ENCODE measurements around the gene REC114.

The REC114 gene

DNA sequence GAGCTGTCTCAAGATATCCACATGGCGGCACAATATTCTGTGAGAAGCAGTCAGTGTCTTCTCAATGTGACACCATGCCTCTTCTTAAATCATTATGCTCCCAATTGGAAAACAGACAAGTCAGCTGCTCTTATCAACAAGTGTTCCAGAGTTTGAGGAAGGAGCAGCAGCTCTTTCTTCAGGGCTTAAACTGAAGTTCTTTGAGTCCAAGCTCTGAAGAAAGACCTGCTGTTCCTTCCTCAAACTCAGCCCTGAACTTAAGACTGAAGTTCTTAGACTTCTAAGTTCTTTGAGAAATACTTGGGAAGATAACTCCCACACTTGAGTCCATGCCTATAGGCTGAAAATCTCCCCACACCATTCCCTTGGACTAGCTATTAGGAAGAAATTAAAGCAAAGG, 146.8 kb downstream of the REC114 start:
- DNase-seq (ENCODE audit: low spot score) (no peak), ATAC-seq (ENCODE audit: low read depth) (no peak)
- Histone ChIP-seq H3K4me3 (ENCODE audit: severe bottlenecking) (no peak overlapping the region), H3K4me1 (ENCODE audit: insufficient read depth, poor library complexity, severe bottlenecking) (no peaks in the 10 kb centered on the region), H3K36me3 (ENCODE audit: low read depth) (peaks cover 93% of the 10 kb centered on the region), H3K27ac (ENCODE audit: poor library complexity, severe bottlenecking) (no peak overlapping the region), H3K27me3 (ENCODE audit: insufficient read depth, poor library complexity, severe bottlenecking) (no peaks in the 10 kb centered on the region), H3K9me3 (ENCODE audit: severe bottlenecking) (no peaks in the 10 kb centered on the region)
- TF ChIP-seq, protein P1, sequence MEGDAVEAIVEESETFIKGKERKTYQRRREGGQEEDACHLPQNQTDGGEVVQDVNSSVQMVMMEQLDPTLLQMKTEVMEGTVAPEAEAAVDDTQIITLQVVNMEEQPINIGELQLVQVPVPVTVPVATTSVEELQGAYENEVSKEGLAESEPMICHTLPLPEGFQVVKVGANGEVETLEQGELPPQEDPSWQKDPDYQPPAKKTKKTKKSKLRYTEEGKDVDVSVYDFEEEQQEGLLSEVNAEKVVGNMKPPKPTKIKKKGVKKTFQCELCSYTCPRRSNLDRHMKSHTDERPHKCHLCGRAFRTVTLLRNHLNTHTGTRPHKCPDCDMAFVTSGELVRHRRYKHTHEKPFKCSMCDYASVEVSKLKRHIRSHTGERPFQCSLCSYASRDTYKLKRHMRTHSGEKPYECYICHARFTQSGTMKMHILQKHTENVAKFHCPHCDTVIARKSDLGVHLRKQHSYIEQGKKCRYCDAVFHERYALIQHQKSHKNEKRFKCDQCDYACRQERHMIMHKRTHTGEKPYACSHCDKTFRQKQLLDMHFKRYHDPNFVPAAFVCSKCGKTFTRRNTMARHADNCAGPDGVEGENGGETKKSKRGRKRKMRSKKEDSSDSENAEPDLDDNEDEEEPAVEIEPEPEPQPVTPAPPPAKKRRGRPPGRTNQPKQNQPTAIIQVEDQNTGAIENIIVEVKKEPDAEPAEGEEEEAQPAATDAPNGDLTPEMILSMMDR (IDR thresholded peaks at IDR 0.05; ENCODE audit: poor library complexity, severe bottlenecking) = no peak

DNA sequence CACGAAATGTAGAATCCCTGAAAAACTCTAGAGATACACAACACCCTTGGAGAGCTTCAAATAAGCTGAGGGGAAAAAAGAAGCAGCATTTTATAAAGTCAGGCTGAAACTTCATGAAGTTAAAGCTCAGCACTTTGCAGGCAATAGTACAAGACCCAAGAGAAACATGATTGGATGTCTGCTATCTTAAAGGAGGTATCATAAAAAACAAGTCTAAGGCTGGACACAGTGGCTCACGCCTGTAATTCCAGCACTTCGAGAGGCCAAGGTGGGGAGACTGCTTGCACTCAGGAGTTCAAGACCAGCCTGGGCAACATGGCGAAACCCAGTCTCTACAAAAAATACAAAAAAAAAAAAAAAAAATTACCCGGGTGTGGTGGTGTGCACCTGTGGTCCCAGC, 147.3 kb downstream of the REC114 start:
- Histone ChIP-seq H3K9me3 (ENCODE audit: severe bottlenecking) (no peaks in the 10 kb centered on the region), H3K27ac (ENCODE audit: poor library complexity, severe bottlenecking) (no peak overlapping the region), H3K4me1 (ENCODE audit: insufficient read depth, poor library complexity, severe bottlenecking) (no peaks in the 10 kb centered on the region), H3K4me3 (ENCODE audit: severe bottlenecking) (no peak overlapping the region), H3K36me3 (ENCODE audit: low read depth) (peaks cover 88% of the 10 kb centered on the region), H3K27me3 (ENCODE audit: insufficient read depth, poor library complexity, severe bottlenecking) (no peaks in the 10 kb centered on the region)
- ATAC-seq (ENCODE audit: low read depth) (no peak), DNase-seq (ENCODE audit: low spot score) (no peak)
- TF ChIP-seq, protein P1 (IDR thresholded peaks at IDR 0.05; ENCODE audit: poor library complexity, severe bottlenecking) = no peak

DNA sequence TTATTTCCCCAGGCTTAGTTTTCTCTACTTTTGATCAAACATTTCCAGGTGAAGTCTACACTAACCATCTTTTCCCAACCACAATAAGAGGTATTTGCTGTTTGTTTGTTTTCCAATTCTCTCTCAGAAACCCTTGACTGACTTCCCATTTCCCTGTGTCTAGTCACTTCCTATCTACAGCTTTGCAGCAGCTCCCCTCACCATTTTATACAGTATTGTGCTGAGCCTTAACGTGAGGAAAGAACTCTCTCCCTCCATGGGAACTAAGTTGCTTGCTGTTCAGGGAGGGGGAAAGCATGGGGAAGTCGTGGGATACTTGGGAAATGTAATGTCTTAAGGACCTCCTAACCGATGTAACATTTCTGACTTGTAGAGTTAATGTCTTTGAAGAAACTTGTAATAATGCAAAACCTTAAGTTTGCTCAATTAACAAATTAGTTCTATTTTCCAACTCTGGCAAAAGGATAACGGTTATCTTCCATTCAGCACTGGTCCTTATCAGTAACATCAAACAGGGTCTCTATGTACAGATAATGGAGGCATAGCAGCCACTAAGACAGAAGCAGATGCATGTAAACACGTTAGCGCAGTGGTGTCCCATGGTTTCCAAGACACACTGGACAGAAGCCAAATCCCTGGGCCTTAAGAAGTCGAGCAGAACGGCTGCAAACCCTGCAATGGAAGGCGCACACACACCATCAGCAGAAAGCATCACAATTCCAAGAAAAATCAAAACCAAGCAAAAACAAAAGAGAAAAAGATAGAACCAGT, 150.5 kb downstream of the REC114 start:
- no peak for DNase-seq (ENCODE audit: low spot score)
- Histone ChIP-seq H3K9me3 (ENCODE audit: severe bottlenecking) (no peaks in the 10 kb centered on the region), H3K27me3 (ENCODE audit: insufficient read depth, poor library complexity, severe bottlenecking) (no peaks in the 10 kb centered on the region), H3K27ac (ENCODE audit: poor library complexity, severe bottlenecking) (no peak overlapping the region), H3K4me3 (ENCODE audit: severe bottlenecking) (no peak overlapping the region), H3K36me3 (ENCODE audit: low read depth) (peaks cover 61% of the 10 kb centered on the region), H3K4me1 (ENCODE audit: insufficient read depth, poor library complexity, severe bottlenecking) (peaks cover 5% of the 10 kb centered on the region)
- no peak for ATAC-seq (ENCODE audit: low read depth)
- TF ChIP-seq, protein P1 (IDR thresholded peaks at IDR 0.05; ENCODE audit: poor library complexity, severe bottlenecking) = no peak

DNA sequence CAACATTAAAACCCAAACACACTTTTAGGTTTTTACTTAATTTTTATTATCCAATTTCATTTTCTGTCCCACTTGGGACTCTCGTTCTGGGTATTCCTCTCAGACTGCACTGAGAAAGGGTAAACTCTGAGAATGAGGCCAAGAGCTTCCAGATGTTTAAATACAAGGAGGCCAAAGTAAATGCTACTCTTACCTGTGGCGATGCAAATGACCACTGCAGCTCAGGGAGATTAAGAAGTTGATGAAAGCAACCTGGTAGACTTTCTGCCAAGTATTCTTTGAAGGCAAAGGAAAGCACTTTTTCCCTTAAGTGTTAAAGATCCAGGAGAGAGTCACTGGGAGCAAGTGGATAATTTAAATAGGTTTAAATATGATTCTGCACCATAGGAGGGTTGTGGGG, 151.1 kb downstream of the REC114 start:
- H3K9me3 ChIP-seq (ENCODE audit: severe bottlenecking) = no peaks in the 10 kb centered on the region
- no peaks in the 10 kb centered on the region for H3K27me3 ChIP-seq (ENCODE audit: insufficient read depth, poor library complexity, severe bottlenecking)
- peaks cover 55% of the 10 kb centered on the region for H3K36me3 ChIP-seq (ENCODE audit: low read depth)
- TF ChIP-seq, protein P1 (IDR thresholded peaks at IDR 0.05; ENCODE audit: poor library complexity, severe bottlenecking) = no peak
- DNase-seq (ENCODE audit: low spot score) = no peak
- H3K4me3 ChIP-seq (ENCODE audit: severe bottlenecking) = no peak overlapping the region
- H3K27ac ChIP-seq (ENCODE audit: poor library complexity, severe bottlenecking) = no peak overlapping the region
- no peak for ATAC-seq (ENCODE audit: low read depth)
- H3K4me1 ChIP-seq (ENCODE audit: insufficient read depth, poor library complexity, severe bottlenecking) = peaks cover 5% of the 10 kb centered on the region

DNA sequence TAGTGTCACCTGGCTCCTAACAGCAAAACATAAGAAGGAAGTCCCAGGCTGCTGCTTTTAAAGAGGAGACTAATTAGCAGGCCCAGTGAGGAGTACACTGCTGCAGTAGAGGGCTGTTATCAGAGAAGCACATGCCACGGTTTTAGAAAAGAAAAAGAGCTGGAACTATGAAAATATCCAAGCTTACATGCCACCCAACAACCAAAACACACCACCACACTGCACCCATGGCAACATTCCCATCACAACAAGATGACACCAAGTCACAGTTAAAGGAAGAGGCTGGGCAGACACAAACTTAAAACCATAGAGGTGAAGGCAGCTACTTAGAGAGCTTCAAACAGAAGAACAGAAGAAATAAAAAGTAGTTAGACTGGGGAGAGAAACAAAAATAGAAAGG, 153.2 kb downstream of the REC114 start:
- Histone ChIP-seq H3K27me3 (ENCODE audit: insufficient read depth, poor library complexity, severe bottlenecking) (no peaks in the 10 kb centered on the region), H3K4me1 (ENCODE audit: insufficient read depth, poor library complexity, severe bottlenecking) (peaks cover 21% of the 10 kb centered on the region), H3K36me3 (ENCODE audit: low read depth) (peaks cover 35% of the 10 kb centered on the region), H3K9me3 (ENCODE audit: severe bottlenecking) (no peaks in the 10 kb centered on the region), H3K27ac (ENCODE audit: poor library complexity, severe bottlenecking) (no peak overlapping the region), H3K4me3 (ENCODE audit: severe bottlenecking) (no peak overlapping the region)
- no peak for ATAC-seq (ENCODE audit: low read depth)
- no peak for DNase-seq (ENCODE audit: low spot score)
- TF ChIP-seq, protein P1 (IDR thresholded peaks at IDR 0.05; ENCODE audit: poor library complexity, severe bottlenecking) = no peak

Measured in RWPE2 (cell line).